Transverse colon (tissue), 4 donors: Measurements from ENCODE around the gene PRG2. TPM values are rescaled to one million over a fixed set of nuclear protein-coding genes. Genes with fewer than 3 reads are reported as not detected.

ENCODE experiments used
- DNase-seq: peaks from one replicate; pipeline ENCODE4 v3.0.0-alpha.2; 2019
- H3K27ac ChIP-seq, 4 donors: fragments of 200-600 bp; sonication (generic); 2 replicates each; pipeline ENCODE4 v1.5.1; 2016 to 2018; ENCODE audit warnings: inconsistent platforms in 4 of 4
- H3K27me3 ChIP-seq: fragments of 200-600 bp; sonication (generic); 2 replicates; pipeline ENCODE4 v1.5.1; 2017; ENCODE audit warnings: inconsistent platforms
- H3K36me3 ChIP-seq, 4 donors: fragments of 200-600 bp; sonication (generic); 2 replicates each; pipeline ENCODE4 v1.5.1; 2017 to 2019; ENCODE audit warnings: inconsistent platforms in 4 of 4
- H3K4me1 ChIP-seq, 4 donors: fragments of 200-600 bp; sonication (generic); 2 replicates each; pipeline ENCODE4 v1.5.1; 2017 to 2020; ENCODE audit warnings: inconsistent platforms in 4 of 4
- H3K4me3 ChIP-seq, 4 donors: fragments of 200-600 bp; sonication (generic); 1 replicate in 1 of 4; 2 replicates in 3 of 4; pipeline versions ENCODE4 v1.5.1 to v1.6.1; 2017 to 2019; ENCODE audit warnings: inconsistent platforms in 4 of 4
- H3K9me3 ChIP-seq, 2 donors: fragments of 200-600 bp; sonication (generic); 2 replicates each; pipeline ENCODE4 v1.5.1; 2017 to 2019; ENCODE audit warnings: inconsistent platforms in 2 of 2
- EP300 ChIP-seq: sonication (generic); formaldehyde crosslinking; IDR thresholded peaks from one replicate; pipeline ENCODE4 v1.6.1; 2017; ENCODE audit warnings: antibody characterized with exemption, low read depth
- POLR2A ChIP-seq: fragments of 450-650 bp; IDR thresholded peaks from one replicate; pipeline ENCODE4 v1.6.1; 2016; ENCODE audit warnings: antibody characterized with exemption, mild to moderate bottlenecking, moderate library complexity
- POLR2AphosphoS5 ChIP-seq, 3 donors: sonication (generic); formaldehyde crosslinking; IDR thresholded peaks; one replicate each; pipeline ENCODE4 v1.6.1; 2016; ENCODE audit warnings: antibody characterized with exemption in 3 of 3
- WGBS, 2 donors: methylation state at CpG; one replicate each; pipeline ENCODE4 v1.1.5; 2018; ENCODE audit warnings: low coverage in 1 of 2; 5-methylcytosine and 5-hydroxymethylcytosine counted together
- in situ Hi-C, 4 donors: fragments of 200-750 bp; cut with MboI; loops; one replicate each; pipeline versions ENCODE4 v1.15.0 to v1.15.1; 2017; ENCODE audit warnings: low sequenced_read_pairs in 3 of 4, low pct_ligation_motif_present in 1 of 4, low pct_unique_long_range_greater_than_20kb in 1 of 4
- intact Hi-C: fragments of 100-400 bp; cut with DNase I; formaldehyde crosslinking; loops from one replicate; pipeline ENCODE4 v1.15.1; 2023; ENCODE audit warnings: low total_unique reads
- total RNA-seq, 4 donors: library from RNA; depleted of rRNA; stranded (reverse); fragments of >200 nt; gene quantifications; one replicate each; pipeline ENCODE4 v1.1.0, GENCODE V29; 2016
- TF ChIP-seq, protein P1 (sequence below), 5 experiments: fragments of 200-600 bp in 3 of 5; fragments of 450-650 bp in 2 of 5; sonication (generic) in 3 of 5; IDR thresholded peaks; 1 replicate in 2 of 5; 2 replicates in 3 of 5; pipeline ENCODE4 v1.5.1; 2016 to 2017; ENCODE audit warnings: antibody characterized with exemption in 5 of 5, inconsistent platforms in 3 of 5, mild to moderate bottlenecking in 2 of 5, moderate library complexity in 1 of 5

The PRG2 gene
- total RNA-seq, 4 donors from 2014 or later: not detected

DNA sequence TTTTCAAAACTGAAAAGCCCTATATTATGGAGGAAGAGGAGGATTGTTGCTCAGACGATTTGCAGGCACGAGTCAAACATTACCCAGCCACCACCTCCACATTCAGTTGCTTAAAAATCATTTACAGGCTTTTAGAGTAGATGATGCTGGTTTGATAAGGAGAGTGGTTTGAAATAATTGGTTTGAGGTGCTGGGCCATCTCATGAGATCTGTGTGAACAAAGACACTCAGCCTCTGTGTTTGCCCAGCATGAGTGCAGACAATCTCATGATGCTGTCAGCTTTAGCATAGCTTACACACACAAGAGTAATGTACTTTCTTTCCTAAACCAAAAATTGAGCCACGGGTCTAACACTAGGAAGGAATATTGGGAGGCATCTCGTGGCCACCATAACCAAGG, 32.2 kb upstream of the PRG2 start:
- Histone ChIP-seq H3K9me3 (no peaks in the 10 kb centered on the region), H3K27ac (no peak overlapping the region), H3K27me3 (no peaks in the 10 kb centered on the region), H3K4me3 (no peak overlapping the region), H3K36me3 (peaks cover 0 to 3% (median 0%) of the 10 kb centered on the region in 4 donors), H3K4me1 (peaks cover 16 to 38% (median 25%) of the 10 kb centered on the region in 4 donors)
- no peak for DNase-seq
- intact Hi-C loops (no loop called here), in situ Hi-C loops (no loop called here)
- WGBS, 2 donors: 81 to 90% methylated on average over 4 of the region's 4 CpGs
- TF ChIP-seq POLR2A: no peak
- TF ChIP-seq, protein P1, sequence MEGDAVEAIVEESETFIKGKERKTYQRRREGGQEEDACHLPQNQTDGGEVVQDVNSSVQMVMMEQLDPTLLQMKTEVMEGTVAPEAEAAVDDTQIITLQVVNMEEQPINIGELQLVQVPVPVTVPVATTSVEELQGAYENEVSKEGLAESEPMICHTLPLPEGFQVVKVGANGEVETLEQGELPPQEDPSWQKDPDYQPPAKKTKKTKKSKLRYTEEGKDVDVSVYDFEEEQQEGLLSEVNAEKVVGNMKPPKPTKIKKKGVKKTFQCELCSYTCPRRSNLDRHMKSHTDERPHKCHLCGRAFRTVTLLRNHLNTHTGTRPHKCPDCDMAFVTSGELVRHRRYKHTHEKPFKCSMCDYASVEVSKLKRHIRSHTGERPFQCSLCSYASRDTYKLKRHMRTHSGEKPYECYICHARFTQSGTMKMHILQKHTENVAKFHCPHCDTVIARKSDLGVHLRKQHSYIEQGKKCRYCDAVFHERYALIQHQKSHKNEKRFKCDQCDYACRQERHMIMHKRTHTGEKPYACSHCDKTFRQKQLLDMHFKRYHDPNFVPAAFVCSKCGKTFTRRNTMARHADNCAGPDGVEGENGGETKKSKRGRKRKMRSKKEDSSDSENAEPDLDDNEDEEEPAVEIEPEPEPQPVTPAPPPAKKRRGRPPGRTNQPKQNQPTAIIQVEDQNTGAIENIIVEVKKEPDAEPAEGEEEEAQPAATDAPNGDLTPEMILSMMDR (IDR thresholded peaks at IDR 0.05): no peak
- no peak for TF ChIP-seq EP300
- no peak for TF ChIP-seq POLR2AphosphoS5 (IDR thresholded peaks at IDR 0.05)

DNA sequence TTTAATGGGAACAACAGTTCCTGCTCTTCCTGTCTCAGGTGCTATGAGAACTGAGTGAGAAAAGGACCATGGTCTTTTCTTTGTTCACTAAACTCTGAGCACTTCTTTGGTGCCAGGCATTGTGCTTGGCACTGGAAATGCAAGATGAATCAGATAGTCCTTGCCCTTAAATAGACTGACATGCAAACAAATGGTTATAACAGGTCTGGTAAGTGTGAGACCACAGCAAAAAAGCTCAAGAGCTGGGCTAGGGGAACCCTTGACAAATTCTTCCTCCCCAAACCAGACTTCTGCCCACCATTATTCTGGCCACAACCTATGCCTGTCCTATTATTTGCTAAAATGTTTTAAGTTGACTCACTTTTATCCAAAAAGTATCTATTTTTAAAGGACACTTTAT, 31.4 kb upstream of the PRG2 start:
- Histone ChIP-seq H3K27ac (no peak overlapping the region), H3K9me3 (no peaks in the 10 kb centered on the region), H3K4me1 (peaks cover 8 to 30% (median 19%) of the 10 kb centered on the region in 4 donors), H3K4me3 (no peak overlapping the region), H3K36me3 (peaks cover 0 to 6% (median 0%) of the 10 kb centered on the region in 4 donors), H3K27me3 (no peaks in the 10 kb centered on the region)
- intact Hi-C loops (no loop called here), in situ Hi-C loops (no loop called here)
- DNase-seq: no peak
- TF ChIP-seq, protein P1 (IDR thresholded peaks at IDR 0.05): no peak
- no peak for TF ChIP-seq POLR2A
- no peak for TF ChIP-seq POLR2AphosphoS5 (IDR thresholded peaks at IDR 0.05)
- TF ChIP-seq EP300: no peak

DNA sequence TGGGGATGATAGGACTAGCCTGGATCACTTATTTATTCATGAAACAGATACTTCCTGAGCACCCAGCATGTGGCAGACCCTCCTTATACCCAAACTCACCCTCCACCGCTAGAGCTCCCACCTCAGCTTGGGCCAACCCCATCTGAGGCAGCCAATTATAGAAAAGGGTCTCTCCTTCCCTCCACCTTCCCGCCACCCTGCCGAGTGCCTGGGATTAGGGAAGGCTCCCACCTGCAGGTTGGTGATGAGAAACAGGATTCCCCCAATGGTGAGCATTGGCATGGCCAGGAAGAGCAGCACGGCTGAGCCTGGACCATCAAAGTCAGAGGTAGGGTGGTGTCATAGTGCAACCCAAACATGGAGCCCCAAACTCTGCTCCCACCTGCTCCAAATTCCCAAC, 30.6 kb upstream of the PRG2 start:
- no peak for TF ChIP-seq POLR2A
- no peak for TF ChIP-seq EP300
- TF ChIP-seq, protein P1 (IDR thresholded peaks at IDR 0.05): no peak
- TF ChIP-seq POLR2AphosphoS5 (IDR thresholded peaks at IDR 0.05): no peak
- peaks cover 0 to 6% (median 0%) of the 10 kb centered on the region in 4 donors for H3K36me3 ChIP-seq
- H3K27ac ChIP-seq: no peak overlapping the region
- intact Hi-C loops (no loop called here), in situ Hi-C loops (no loop called here)
- no peak overlapping the region for H3K4me3 ChIP-seq
- H3K4me1 ChIP-seq: peaks cover under 1 to 22% (median 13%) of the 10 kb centered on the region in 4 donors
- no peak for DNase-seq
- H3K27me3 ChIP-seq: no peaks in the 10 kb centered on the region
- no peaks in the 10 kb centered on the region for H3K9me3 ChIP-seq
- 96% methylated on average over 4 of the region's 4 CpGs; no CpG with 5 or more reads in 1 of the 2 donors for WGBS, 2 donors

DNA sequence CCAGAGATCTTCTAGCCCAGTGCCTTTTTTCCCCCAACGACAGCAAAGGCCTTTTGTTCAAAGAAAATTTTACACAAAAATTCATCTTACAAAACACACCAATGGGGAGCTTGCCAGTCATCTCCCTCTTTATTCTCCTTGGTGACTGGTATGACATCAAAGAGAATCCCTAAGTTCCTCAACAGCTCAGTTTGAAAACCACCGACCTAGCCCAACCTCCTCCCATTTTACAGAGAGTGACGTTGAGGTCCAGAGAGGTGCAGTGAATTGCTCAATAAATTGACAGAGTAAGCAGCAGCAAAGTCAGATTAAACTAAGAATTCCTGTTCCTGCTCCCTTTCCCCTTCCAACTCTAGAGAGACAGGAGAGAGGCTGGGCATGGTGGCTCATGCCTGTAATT, 28.7 kb upstream of the PRG2 start:
- peaks cover 0 to 6% (median 0%) of the 10 kb centered on the region in 4 donors for H3K36me3 ChIP-seq

More for the DNA sequence above, 28.7 kb upstream of the PRG2 start:
- Histone ChIP-seq H3K9me3 (no peaks in the 10 kb centered on the region), H3K27me3 (no peaks in the 10 kb centered on the region), H3K27ac (no peak overlapping the region), H3K4me1 (peaks cover 0 to 5% (median 0%) of the 10 kb centered on the region in 4 donors), H3K4me3 (no peak overlapping the region)
- in situ Hi-C loops: no loop called here
- no peak for TF ChIP-seq EP300
- TF ChIP-seq, protein P1 (IDR thresholded peaks at IDR 0.05): no peak
- no peak for TF ChIP-seq POLR2A
- no peak for TF ChIP-seq POLR2AphosphoS5 (IDR thresholded peaks at IDR 0.05)
- intact Hi-C loops: no loop called here
- 76 to 85% methylated on average over 2 to 3 of the region's 3 CpGs for WGBS, 2 donors
- no peak for DNase-seq
